Keratinocyte (primary cell): ENCODE results near the gene FRAT2. TPM values are rescaled to one million over a fixed set of nuclear protein-coding genes. Genes with fewer than 3 reads are reported as not detected.

Experiments used
- DNase-seq: peaks from one replicate; pipeline ENCODE4 v3.0.0-alpha.2; 2011; ENCODE audit warnings: low read depth, missing footprints, low spot score
- FAIRE-seq: peaks from 2 replicates; lab custom pipeline; 2011; peaks lifted over from hg19 to GRCh38; lab: Jason Lieb, UNC
- H2AFZ ChIP-seq: 2 replicates; pipeline ENCODE4 v1.6.0; 2012; ENCODE audit warnings: low read length, control low read depth, inconsistent platforms; ENCODE audit not compliant: control insufficient read depth
- H3K27ac ChIP-seq: 2 replicates; pipeline ENCODE4 v1.5.1; 2011; ENCODE audit warnings: low read length; ENCODE audit not compliant: control insufficient read depth, insufficient read depth
- H3K27me3 ChIP-seq: 3 replicates; pipeline ENCODE4 v1.6.0; 2011; ENCODE audit warnings: low read length; ENCODE audit not compliant: control insufficient read depth, insufficient read depth; ENCODE audit errors: extremely low read depth
- H3K36me3 ChIP-seq, 2 experiments: 2 replicates in 1 of 2; 3 replicates in 1 of 2; pipeline ENCODE4 v1.5.1; 2011; ENCODE audit warnings: low read length in 2 of 2, mild to moderate bottlenecking in 1 of 2; ENCODE audit not compliant: control insufficient read depth in 2 of 2, insufficient read depth in 2 of 2; ENCODE audit errors: extremely low read depth in 1 of 2
- H3K4me1 ChIP-seq: 3 replicates; pipeline ENCODE4 v1.5.1; 2011; ENCODE audit warnings: low read length; ENCODE audit not compliant: control insufficient read depth, insufficient read depth; ENCODE audit errors: extremely low read depth
- H3K4me2 ChIP-seq: 3 replicates; pipeline ENCODE4 v1.6.0; 2011; ENCODE audit warnings: low read depth, low read length; ENCODE audit not compliant: control insufficient read depth, insufficient read depth; ENCODE audit errors: extremely low read depth
- H3K4me3 ChIP-seq, 3 experiments: fragments of 200-600 bp in 1 of 3; sonication (generic) in 1 of 3; 2 replicates in 2 of 3; 3 replicates in 1 of 3; pipeline ENCODE4 v1.5.1; 2011 to 2016; ENCODE audit warnings: low read length in 3 of 3, mild to moderate bottlenecking in 3 of 3, control low read depth in 2 of 3, inconsistent platforms in 1 of 3, low read depth in 1 of 3, mixed read lengths in 1 of 3, mixed run types in 1 of 3, moderate library complexity in 1 of 3; ENCODE audit not compliant: control insufficient read depth in 2 of 3, insufficient read depth in 2 of 3; ENCODE audit errors: extremely low read depth in 1 of 3
- H3K79me2 ChIP-seq: 2 replicates; pipeline ENCODE4 v1.6.0; 2012; ENCODE audit warnings: low read length; ENCODE audit not compliant: control insufficient read depth, insufficient read depth
- H3K9ac ChIP-seq: 3 replicates; pipeline ENCODE4 v1.6.0; 2011; ENCODE audit warnings: low read length; ENCODE audit not compliant: control insufficient read depth, insufficient read depth; ENCODE audit errors: extremely low read depth
- H3K9me1 ChIP-seq: 3 replicates; pipeline ENCODE4 v1.6.0; 2011; ENCODE audit warnings: low read length; ENCODE audit not compliant: control insufficient read depth, insufficient read depth; ENCODE audit errors: extremely low read depth
- H3K9me3 ChIP-seq: 2 replicates; pipeline ENCODE4 v1.5.1; 2012; ENCODE audit warnings: low read depth, low read length; ENCODE audit not compliant: control insufficient read depth
- H4K20me1 ChIP-seq: 3 replicates; pipeline ENCODE4 v1.6.0; 2011; ENCODE audit warnings: low read length; ENCODE audit not compliant: control insufficient read depth, insufficient read depth; ENCODE audit errors: extremely low read depth
- CTCF ChIP-seq, 3 experiments: IDR thresholded peaks in 1 of 3; conservative IDR thresholded peaks in 1 of 3; optimal IDR thresholded peaks in 1 of 3; 2 replicates in 2 of 3; 3 replicates in 1 of 3; pipeline versions ENCODE3 to v1.5.1; 2011; ENCODE audit warnings: low read length in 3 of 3, mild to moderate bottlenecking in 3 of 3, moderate library complexity in 2 of 3, control low read depth in 1 of 3, inconsistent platforms in 1 of 3; ENCODE audit not compliant: insufficient read depth in 2 of 3; ENCODE audit errors: extremely low read depth in 1 of 3
- EZH2 ChIP-seq: IDR thresholded peaks from one replicate; pipeline ENCODE4 v1.6.1; 2012; ENCODE audit warnings: inconsistent platforms, mild to moderate bottlenecking, low read length, moderate library complexity
- dilution Hi-C: fragments of 300-500 bp; cut with MboI; formaldehyde crosslinking; loops from one replicate; pipeline ENCODE4 v1.7.0; 2020; ENCODE audit warnings: low sequenced_read_pairs; ENCODE audit not compliant: extremely low pct_ligation_motif_present
- polyA plus RNA-seq, 5 experiments: library from polyadenylated mRNA; depleted of rRNA in 3 of 5; stranded (reverse) in 3 of 5; stranded (forward) in 1 of 5; unstranded in 1 of 5; fragments of >200 nt; gene quantifications; 1 replicate in 1 of 5; 2 replicates in 3 of 5; 3 replicates in 1 of 5; pipeline versions ENCODE4 v1.2.1 to v1.2.3, GENCODE V29; 2011 to 2012; ENCODE audit warnings: missing spikeins in 2 of 5, low read depth in 1 of 5, low replicate concordance in 1 of 5

Gene FRAT2
- polyA plus RNA-seq, 1 donor (not counting 4 experiments of a cell fraction or from before 2014, with no cell fraction given) = 5.5 TPM

DNA sequence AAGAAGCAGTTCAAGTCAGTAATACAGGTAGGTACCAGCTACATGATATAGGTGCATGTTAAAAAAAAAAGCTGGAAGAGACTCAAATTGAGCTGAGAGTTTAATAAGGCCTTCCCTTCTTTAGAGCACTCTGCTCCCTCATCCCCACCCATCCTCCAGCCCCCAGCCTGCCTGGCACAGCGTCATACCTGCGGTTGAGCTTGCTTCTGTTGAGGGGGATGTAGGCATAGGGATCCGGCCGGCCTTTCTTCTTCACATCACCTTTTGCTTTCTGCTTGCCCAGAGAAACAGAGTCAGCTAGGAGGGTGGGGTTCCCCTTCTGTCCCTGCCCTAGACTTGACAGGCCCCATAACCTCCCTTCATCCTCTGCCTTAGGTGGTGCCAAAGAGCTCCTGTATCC lies 23.8 kb upstream of the FRAT2 start:
- no peak for DNase-seq
- dilution Hi-C loops = no loop called here
- H2AFZ ChIP-seq = no peak overlapping the region

DNA sequence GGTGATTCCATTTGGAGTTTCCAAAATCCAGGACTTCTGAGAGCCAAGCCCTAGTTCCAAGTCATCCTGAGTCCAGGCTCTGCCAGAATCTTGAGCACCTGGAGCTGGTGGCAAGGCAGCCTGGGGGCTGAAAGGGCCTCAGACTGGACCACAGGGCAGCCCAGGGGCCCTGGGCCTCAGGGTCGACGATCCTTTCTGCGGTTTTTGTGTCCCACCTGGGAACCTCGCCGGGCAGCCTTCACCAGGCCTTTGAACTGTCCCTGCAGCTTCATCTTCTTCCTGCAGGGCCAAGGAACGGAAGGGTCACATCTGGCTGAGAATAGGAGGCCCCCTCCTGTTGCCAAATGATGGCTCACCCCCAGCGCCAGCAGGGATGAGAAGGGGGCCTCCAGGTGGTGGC lies 22.4 kb upstream of the FRAT2 start:
- Histone ChIP-seq H3K79me2 (no peaks in the 10 kb centered on the region), H3K4me2 (no peak overlapping the region), H4K20me1 (no peaks in the 10 kb centered on the region), H3K4me1 (peaks cover 5% of the 10 kb centered on the region), H3K9me1 (peaks cover 2% of the 10 kb centered on the region), H3K27ac (no peak overlapping the region), H3K9me3 (no peaks in the 10 kb centered on the region), H3K36me3 (peaks cover 39 to 48% of the 10 kb centered on the region in 2 experiments), H3K27me3 (no peaks in the 10 kb centered on the region), H3K4me3 (no peak overlapping the region), H3K9ac (no peak overlapping the region), H2AFZ (no peak overlapping the region)
- DNase-seq (no peak), FAIRE-seq (no peak)
- dilution Hi-C loops = no loop called here
- no peak for TF ChIP-seq CTCF (optimal IDR thresholded peaks at IDR 0.05 in 1 of 3, IDR thresholded peaks at IDR 0.05 in 1 of 3, conservative IDR thresholded peaks at IDR 0.05 in 1 of 3; ENCODE audit: extremely low read depth in 1 of 3, insufficient read depth in 2 of 3, low read length in 3 of 3)
- TF ChIP-seq EZH2 = no peak

More for the DNA sequence above, 23.8 kb upstream of the FRAT2 start:
- TF ChIP-seq CTCF (optimal IDR thresholded peaks at IDR 0.05 in 1 of 3, IDR thresholded peaks at IDR 0.05 in 1 of 3, conservative IDR thresholded peaks at IDR 0.05 in 1 of 3; ENCODE audit: extremely low read depth in 1 of 3, insufficient read depth in 2 of 3, low read length in 3 of 3) (no peak), EZH2 (no peak)
- H3K4me1 ChIP-seq = peaks cover 5% of the 10 kb centered on the region
- H3K9ac ChIP-seq = no peak overlapping the region
- no peak overlapping the region for H3K27ac ChIP-seq
- no peak for FAIRE-seq
- H3K36me3 ChIP-seq = peaks cover 43 to 52% of the 10 kb centered on the region in 2 experiments
- no peaks in the 10 kb centered on the region for H3K9me3 ChIP-seq
- H3K4me3 ChIP-seq = no peak overlapping the region
- H3K27me3 ChIP-seq = no peaks in the 10 kb centered on the region
- no peaks in the 10 kb centered on the region for H4K20me1 ChIP-seq
- no peak overlapping the region for H3K4me2 ChIP-seq
- H3K9me1 ChIP-seq = peaks cover 2% of the 10 kb centered on the region
- no peaks in the 10 kb centered on the region for H3K79me2 ChIP-seq
